ENCODE measurements around the gene PLXDC1.
A peak's percentile ranks its signal among the peaks of the same experiment; 100 is the strongest.

Gene PLXDC1

DNA sequence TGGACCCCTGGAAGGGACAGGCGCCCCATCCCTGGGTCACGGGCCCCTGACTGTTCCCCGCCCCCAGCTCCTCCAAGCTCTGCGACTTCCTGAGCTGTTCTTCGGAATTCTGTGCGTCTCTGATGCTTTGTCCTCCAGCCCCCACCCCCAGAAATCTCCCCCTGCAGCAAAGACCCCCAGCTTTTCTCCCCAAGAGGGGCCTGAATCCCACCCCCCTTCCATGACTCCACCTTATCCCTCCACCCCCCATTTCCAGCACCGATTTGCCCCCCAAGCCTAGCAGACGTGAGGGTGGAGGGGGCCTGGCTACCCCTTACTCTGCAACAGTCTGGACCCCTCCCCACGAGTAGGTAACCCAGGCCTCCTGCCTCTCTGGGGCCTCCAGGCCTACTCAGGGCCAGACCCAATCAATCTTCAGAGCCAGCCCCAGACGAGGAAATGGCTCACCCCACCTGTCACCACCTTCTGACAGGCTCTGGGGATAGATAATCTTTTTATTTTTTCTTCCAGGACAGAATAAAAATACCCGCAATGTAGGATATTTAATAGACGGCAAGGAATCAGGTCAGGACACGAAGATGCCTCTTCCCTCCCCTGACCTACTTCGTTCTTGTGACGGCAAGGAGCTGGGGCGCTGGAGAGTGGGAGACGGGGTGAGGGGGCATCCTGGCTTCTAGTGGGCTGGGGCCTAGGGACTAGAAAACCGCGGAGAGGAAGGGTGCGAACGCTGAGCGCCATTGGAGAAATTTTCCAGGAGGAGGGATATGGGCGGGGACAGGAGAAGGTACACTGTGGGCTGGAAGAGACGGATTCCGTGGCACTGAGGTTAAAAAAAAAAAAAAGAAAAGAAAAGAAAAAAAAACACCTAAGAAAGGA, 744 bp upstream of the PLXDC1 start:
- no peak for TF ChIP-seq TCF4 (CRISPR knock-in tag; IDR thresholded peaks at IDR 0.05; ENCODE audit: borderline replicate concordance)
- TF ChIP-seq TOX (CRISPR knock-in tag; IDR thresholded peaks at IDR 0.05; ENCODE audit: borderline replicate concordance), result no peak
- TF ChIP-seq PPARA (CRISPR knock-in tag; IDR thresholded peaks at IDR 0.05; ENCODE audit: borderline replicate concordance), result no peak
- TF ChIP-seq, protein P1, sequence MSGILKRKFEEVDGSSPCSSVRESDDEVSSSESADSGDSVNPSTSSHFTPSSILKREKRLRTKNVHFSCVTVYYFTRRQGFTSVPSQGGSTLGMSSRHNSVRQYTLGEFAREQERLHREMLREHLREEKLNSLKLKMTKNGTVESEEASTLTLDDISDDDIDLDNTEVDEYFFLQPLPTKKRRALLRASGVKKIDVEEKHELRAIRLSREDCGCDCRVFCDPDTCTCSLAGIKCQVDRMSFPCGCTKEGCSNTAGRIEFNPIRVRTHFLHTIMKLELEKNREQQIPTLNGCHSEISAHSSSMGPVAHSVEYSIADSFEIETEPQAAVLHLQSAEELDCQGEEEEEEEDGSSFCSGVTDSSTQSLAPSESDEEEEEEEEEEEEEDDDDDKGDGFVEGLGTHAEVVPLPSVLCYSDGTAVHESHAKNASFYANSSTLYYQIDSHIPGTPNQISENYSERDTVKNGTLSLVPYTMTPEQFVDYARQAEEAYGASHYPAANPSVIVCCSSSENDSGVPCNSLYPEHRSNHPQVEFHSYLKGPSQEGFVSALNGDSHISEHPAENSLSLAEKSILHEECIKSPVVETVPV (CRISPR knock-in tag; IDR thresholded peaks at IDR 0.05), result no peak
- TF ChIP-seq ISL1 (CRISPR knock-in tag; IDR thresholded peaks at IDR 0.05), result no peak
- TF ChIP-seq BACH2 (CRISPR knock-in tag; IDR thresholded peaks at IDR 0.05; ENCODE audit: borderline replicate concordance), result no peak
- TF ChIP-seq SNAI2 (CRISPR knock-in tag; IDR thresholded peaks at IDR 0.05), result no peak
- TF ChIP-seq ZFP30 (CRISPR knock-in tag; IDR thresholded peaks at IDR 0.05), result no peak
- ATAC-seq, result peak; percentile 6

DNA sequence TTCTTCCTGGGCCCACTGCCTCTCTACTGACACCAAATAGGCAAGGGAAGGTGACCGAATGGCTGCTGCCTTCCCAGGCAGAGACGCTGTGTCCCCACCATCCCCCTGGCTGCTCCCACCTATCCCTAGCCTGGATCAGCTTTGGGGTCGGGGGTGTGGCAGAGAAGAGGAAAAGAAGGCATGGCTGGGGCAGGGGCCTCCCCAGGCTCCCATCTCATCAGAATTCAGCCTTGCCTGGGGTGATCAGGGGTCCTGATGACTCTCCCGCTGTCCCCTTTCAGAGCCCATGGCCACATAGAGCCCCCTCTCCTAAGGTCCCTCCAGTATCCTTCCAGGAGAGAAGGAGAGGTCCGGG, 665 bp downstream of the PLXDC1 start:
- TF ChIP-seq ISL1 (CRISPR knock-in tag; IDR thresholded peaks at IDR 0.05) (no peak), ESRRG (CRISPR knock-in tag; IDR thresholded peaks at IDR 0.05) (no peak), TCF4 (CRISPR knock-in tag; IDR thresholded peaks at IDR 0.05; ENCODE audit: borderline replicate concordance) (no peak), ZFP3 (CRISPR knock-in tag; IDR thresholded peaks at IDR 0.05) (no peak)
- TF ChIP-seq, protein P2, sequence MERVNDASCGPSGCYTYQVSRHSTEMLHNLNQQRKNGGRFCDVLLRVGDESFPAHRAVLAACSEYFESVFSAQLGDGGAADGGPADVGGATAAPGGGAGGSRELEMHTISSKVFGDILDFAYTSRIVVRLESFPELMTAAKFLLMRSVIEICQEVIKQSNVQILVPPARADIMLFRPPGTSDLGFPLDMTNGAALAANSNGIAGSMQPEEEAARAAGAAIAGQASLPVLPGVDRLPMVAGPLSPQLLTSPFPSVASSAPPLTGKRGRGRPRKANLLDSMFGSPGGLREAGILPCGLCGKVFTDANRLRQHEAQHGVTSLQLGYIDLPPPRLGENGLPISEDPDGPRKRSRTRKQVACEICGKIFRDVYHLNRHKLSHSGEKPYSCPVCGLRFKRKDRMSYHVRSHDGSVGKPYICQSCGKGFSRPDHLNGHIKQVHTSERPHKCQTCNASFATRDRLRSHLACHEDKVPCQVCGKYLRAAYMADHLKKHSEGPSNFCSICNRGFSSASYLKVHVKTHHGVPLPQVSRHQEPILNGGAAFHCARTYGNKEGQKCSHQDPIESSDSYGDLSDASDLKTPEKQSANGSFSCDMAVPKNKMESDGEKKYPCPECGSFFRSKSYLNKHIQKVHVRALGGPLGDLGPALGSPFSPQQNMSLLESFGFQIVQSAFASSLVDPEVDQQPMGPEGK (CRISPR knock-in tag; IDR thresholded peaks at IDR 0.05; ENCODE audit: borderline replicate concordance), result no peak
- no peak for ATAC-seq

DNA sequence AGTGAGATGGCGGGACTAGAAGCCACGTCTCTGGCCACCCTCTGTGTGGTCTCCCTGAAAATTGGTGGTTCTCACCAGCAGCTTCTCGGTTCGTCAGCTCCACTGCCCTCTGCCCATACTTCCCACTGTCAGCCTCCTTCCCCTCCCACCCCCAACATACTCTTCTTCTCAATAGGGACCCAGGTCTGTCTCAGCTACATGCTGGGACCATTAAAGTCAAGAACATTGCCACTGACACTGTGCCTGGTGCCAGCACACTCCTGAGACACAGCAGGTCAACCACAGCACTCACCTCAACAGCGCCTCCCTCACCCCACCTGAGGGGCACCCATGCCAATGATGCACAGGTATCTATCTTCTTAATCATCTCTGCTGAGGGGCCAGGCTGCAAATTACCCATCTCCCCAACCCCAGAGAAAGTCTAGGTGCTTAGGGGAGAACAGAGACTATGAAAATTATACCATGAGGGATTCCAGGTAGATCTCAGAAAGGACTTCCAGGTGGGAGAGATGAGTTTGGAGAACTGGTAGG, 1.3 kb downstream of the PLXDC1 start:
- ATAC-seq, result no peak
- TF ChIP-seq ZFP30 (CRISPR knock-in tag; IDR thresholded peaks at IDR 0.05), result no peak
- no peak for TF ChIP-seq ZC3H10 (CRISPR knock-in tag; IDR thresholded peaks at IDR 0.05)
- TF ChIP-seq, protein P3, sequence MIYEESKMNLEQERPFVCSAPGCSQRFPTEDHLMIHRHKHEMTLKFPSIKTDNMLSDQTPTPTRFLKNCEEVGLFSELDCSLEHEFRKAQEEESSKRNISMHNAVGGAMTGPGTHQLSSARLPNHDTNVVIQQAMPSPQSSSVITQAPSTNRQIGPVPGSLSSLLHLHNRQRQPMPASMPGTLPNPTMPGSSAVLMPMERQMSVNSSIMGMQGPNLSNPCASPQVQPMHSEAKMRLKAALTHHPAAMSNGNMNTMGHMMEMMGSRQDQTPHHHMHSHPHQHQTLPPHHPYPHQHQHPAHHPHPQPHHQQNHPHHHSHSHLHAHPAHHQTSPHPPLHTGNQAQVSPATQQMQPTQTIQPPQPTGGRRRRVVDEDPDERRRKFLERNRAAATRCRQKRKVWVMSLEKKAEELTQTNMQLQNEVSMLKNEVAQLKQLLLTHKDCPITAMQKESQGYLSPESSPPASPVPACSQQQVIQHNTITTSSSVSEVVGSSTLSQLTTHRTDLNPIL (CRISPR knock-in tag; IDR thresholded peaks at IDR 0.05; ENCODE audit: low read depth), result no peak
- TF ChIP-seq ZNF8 (CRISPR knock-in tag; IDR thresholded peaks at IDR 0.05), result no peak
- TF ChIP-seq ZFP3 (CRISPR knock-in tag; IDR thresholded peaks at IDR 0.05), result no peak
- TF ChIP-seq, protein P1 (CRISPR knock-in tag; IDR thresholded peaks at IDR 0.05), result no peak
- TF ChIP-seq OSR1 (CRISPR knock-in tag; IDR thresholded peaks at IDR 0.05), result no peak
- TF ChIP-seq, protein P4, sequence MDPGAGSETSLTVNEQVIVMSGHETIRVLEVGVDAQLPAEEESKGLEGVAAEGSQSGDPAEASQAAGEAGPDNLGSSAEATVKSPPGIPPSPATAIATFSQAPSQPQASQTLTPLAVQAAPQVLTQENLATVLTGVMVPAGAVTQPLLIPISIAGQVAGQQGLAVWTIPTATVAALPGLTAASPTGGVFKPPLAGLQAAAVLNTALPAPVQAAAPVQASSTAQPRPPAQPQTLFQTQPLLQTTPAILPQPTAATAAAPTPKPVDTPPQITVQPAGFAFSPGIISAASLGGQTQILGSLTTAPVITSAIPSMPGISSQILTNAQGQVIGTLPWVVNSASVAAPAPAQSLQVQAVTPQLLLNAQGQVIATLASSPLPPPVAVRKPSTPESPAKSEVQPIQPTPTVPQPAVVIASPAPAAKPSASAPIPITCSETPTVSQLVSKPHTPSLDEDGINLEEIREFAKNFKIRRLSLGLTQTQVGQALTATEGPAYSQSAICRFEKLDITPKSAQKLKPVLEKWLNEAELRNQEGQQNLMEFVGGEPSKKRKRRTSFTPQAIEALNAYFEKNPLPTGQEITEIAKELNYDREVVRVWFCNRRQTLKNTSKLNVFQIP (CRISPR knock-in tag; IDR thresholded peaks at IDR 0.05; ENCODE audit: borderline replicate concordance, low read depth), result no peak
- no peak for TF ChIP-seq PPARA (CRISPR knock-in tag; IDR thresholded peaks at IDR 0.05; ENCODE audit: borderline replicate concordance)
- TF ChIP-seq, protein P2 (CRISPR knock-in tag; IDR thresholded peaks at IDR 0.05; ENCODE audit: borderline replicate concordance), result no peak
- no peak for TF ChIP-seq CSDC2 (CRISPR knock-in tag; IDR thresholded peaks at IDR 0.05)
- no peak for TF ChIP-seq ESRRG (CRISPR knock-in tag; IDR thresholded peaks at IDR 0.05)

Measured in SK-N-SH treated with all-trans-retinoic acid at 6 μM for 48 hours (cell line).